OCI-M1 (cell line): ENCODE results near the gene CREB5.
A peak's percentile ranks its signal among the peaks of the same experiment; 100 is the strongest.

Experiments used
- DNase-seq: peaks from one replicate; lab custom pipeline; 2025; lab: John Stamatoyannopoulos, UW

CREB5 gene

GRCh38 chr7:28745351-28745750 is 333.0 kb downstream of the CREB5 start:
- DNase-seq, result no peak

GRCh38 chr7:28747404-28747803 is 335.1 kb downstream of the CREB5 start:
- DNase-seq, result no peak

- no peak for DNase-seq
Measured at GRCh38 chr7:28747854-28748253, 335.5 kb downstream of the CREB5 start.

- DNase-seq, result no peak
Measured at GRCh38 chr7:28748346-28748745, 336.0 kb downstream of the CREB5 start.

GRCh38 chr7:28748933-28749584 is 336.7 kb downstream of the CREB5 start:
- peak; percentile 37 for DNase-seq

- no peak for DNase-seq
Measured at GRCh38 chr7:28749638-28750037, 337.3 kb downstream of the CREB5 start.

GRCh38 chr7:28750981-28751380 is 338.7 kb downstream of the CREB5 start:
- no peak for DNase-seq

- DNase-seq, result no peak
Measured at GRCh38 chr7:28753613-28754012, 341.3 kb downstream of the CREB5 start.

GRCh38 chr7:28754027-28754426 is 341.7 kb downstream of the CREB5 start:
- DNase-seq, result peak; percentile 2

- no peak for DNase-seq
Measured at GRCh38 chr7:28754447-28754846, 342.1 kb downstream of the CREB5 start.

GRCh38 chr7:28755255-28755654 is 342.9 kb downstream of the CREB5 start:
- no peak for DNase-seq

- DNase-seq, result no peak
Measured at GRCh38 chr7:28758186-28758585, 345.9 kb downstream of the CREB5 start.

- no peak for DNase-seq
Measured at GRCh38 chr7:28759475-28759971, 347.2 kb downstream of the CREB5 start.

GRCh38 chr7:28761505-28761904 is 349.2 kb downstream of the CREB5 start:
- no peak for DNase-seq

GRCh38 chr7:28762651-28763050 is 350.3 kb downstream of the CREB5 start:
- no peak for DNase-seq

- no peak for DNase-seq
Measured at GRCh38 chr7:28766359-28766758, 354.0 kb downstream of the CREB5 start.

- no peak for DNase-seq
Measured at GRCh38 chr7:28767356-28767755, 355.0 kb downstream of the CREB5 start.

- DNase-seq, result no peak
Measured at GRCh38 chr7:28768577-28769147, 356.3 kb downstream of the CREB5 start.

- no peak for DNase-seq
Measured at GRCh38 chr7:28771906-28772622, 359.7 kb downstream of the CREB5 start.

GRCh38 chr7:28773423-28774145 is 361.3 kb downstream of the CREB5 start:
- no peak for DNase-seq

GRCh38 chr7:28774261-28774988 is 362.1 kb downstream of the CREB5 start:
- DNase-seq, result no peak
